Fibroblast of lung (primary cell): ENCODE measurements around the gene ANO10. TPM values are rescaled to one million over a fixed set of nuclear protein-coding genes. Genes with fewer than 3 reads are reported as not detected.

Source experiments
- DNase-seq, 2 donors: peaks; one replicate each; pipeline versions ENCODE4 v3.0.0 to v3.0.0-alpha.2; 2010; ENCODE audit warnings: low read depth in 2 of 2
- H2AFZ ChIP-seq: 2 replicates; pipeline ENCODE4 v1.5.1; 2012; ENCODE audit warnings: low read length, control low read depth, inconsistent platforms
- H3K27ac ChIP-seq: 2 replicates; pipeline ENCODE4 v1.5.1; 2011; ENCODE audit warnings: low read length, control low read depth; ENCODE audit not compliant: insufficient read depth
- H3K27me3 ChIP-seq: 2 replicates; pipeline ENCODE4 v1.5.1; 2011; ENCODE audit warnings: mild to moderate bottlenecking, low read length; ENCODE audit not compliant: control insufficient read depth, insufficient read depth
- H3K36me3 ChIP-seq: 2 replicates; pipeline ENCODE4 v1.5.1; 2011; ENCODE audit warnings: low read length; ENCODE audit not compliant: control insufficient read depth, insufficient read depth
- H3K4me1 ChIP-seq: 2 replicates; pipeline ENCODE4 v1.5.1; 2011; ENCODE audit warnings: low read length; ENCODE audit not compliant: control insufficient read depth, insufficient read depth; ENCODE audit errors: extremely low read depth
- H3K4me2 ChIP-seq: 2 replicates; pipeline ENCODE4 v1.5.1; 2011; ENCODE audit warnings: low read length, control low read depth; ENCODE audit not compliant: insufficient read depth; ENCODE audit errors: extremely low read depth
- H3K4me3 ChIP-seq, 4 experiments: fragments of 200-600 bp in 1 of 4; sonication (generic) in 1 of 4; replicated peaks in 1 of 4; 2 replicates each; pipeline ENCODE4 v1.5.1; 2011 to 2016; ENCODE audit warnings: low read length in 4 of 4, low read depth in 3 of 4, mild to moderate bottlenecking in 3 of 4, control low read depth in 2 of 4, inconsistent platforms in 1 of 4, mixed read lengths in 1 of 4; ENCODE audit not compliant: insufficient read depth in 1 of 4; ENCODE audit errors: control extremely low read depth in 1 of 4
- H3K79me2 ChIP-seq: 2 replicates; pipeline ENCODE4 v1.5.1; 2012; ENCODE audit warnings: mild to moderate bottlenecking, low read length, inconsistent platforms; ENCODE audit not compliant: control insufficient read depth, insufficient read depth
- H3K9ac ChIP-seq: 2 replicates; pipeline ENCODE4 v1.5.1; 2011; ENCODE audit warnings: mild to moderate bottlenecking, low read length, control low read depth; ENCODE audit not compliant: insufficient read depth
- H3K9me3 ChIP-seq: 2 replicates; pipeline ENCODE4 v1.5.1; 2012; ENCODE audit warnings: low read depth, low read length; ENCODE audit not compliant: control insufficient read depth, insufficient read depth
- H4K20me1 ChIP-seq: 2 replicates; pipeline ENCODE4 v1.5.1; 2011; ENCODE audit warnings: low read length; ENCODE audit not compliant: control insufficient read depth, insufficient read depth; ENCODE audit errors: extremely low read depth
- CTCF ChIP-seq, 2 donors: IDR thresholded peaks in 1 of 2; conservative IDR thresholded peaks in 1 of 2; 1 replicate in 1 of 2; 2 replicates in 1 of 2; pipeline ENCODE4 v1.5.1; 2011 to 2012; ENCODE audit warnings: low read length in 2 of 2, control low read depth in 1 of 2, inconsistent platforms in 1 of 2, low read depth in 1 of 2, mild to moderate bottlenecking in 1 of 2
- EZH2 ChIP-seq: IDR thresholded peaks from 2 replicates; pipeline ENCODE4 v1.5.1; 2012; ENCODE audit warnings: low read length, control low read depth, mild to moderate bottlenecking; ENCODE audit errors: missing control alignments
- polyA plus RNA-seq, 2 donors: library from polyadenylated mRNA; depleted of rRNA in 1 of 2; stranded (reverse) in 1 of 2; unstranded in 1 of 2; fragments of >200 nt; gene quantifications; 2 replicates each; pipeline ENCODE4 v1.2.1, GENCODE V29; 2011 to 2012; ENCODE audit warnings: missing spikeins in 1 of 2
- total RNA-seq: library from RNA; depleted of rRNA; stranded (reverse); fragments of >200 nt; gene quantifications from 2 replicates; pipeline ENCODE4 v1.2.1, GENCODE V29; 2014

The ANO10 gene
- total and polyA plus RNA-seq, 2 donors (not counting 1 experiment from before 2014, with no cell fraction given), result 103 to 138 TPM

- TF ChIP-seq CTCF (conservative IDR thresholded peaks at IDR 0.05 in 1 of 2, IDR thresholded peaks at IDR 0.05 in 1 of 2; ENCODE audit: low read depth in 1 of 2, low read length in 2 of 2) (no peak), EZH2 (no peak)
- Histone ChIP-seq H3K36me3 (no peaks in the 10 kb centered on the region), H3K4me3 (no peak overlapping the region), H3K4me1 (no peaks in the 10 kb centered on the region), H3K79me2 (no peaks in the 10 kb centered on the region), H3K27ac (no peak overlapping the region), H2AFZ (no peak overlapping the region), H3K4me2 (no peak overlapping the region), H4K20me1 (no peaks in the 10 kb centered on the region), H3K9me3 (no peaks in the 10 kb centered on the region), H3K9ac (no peak overlapping the region), H3K27me3 (no peaks in the 10 kb centered on the region)
- no peak for DNase-seq
These were observed 115.2 kb downstream of the ANO10 start for GRCh38 chr3:43506644-43507043.

GRCh38 chr3:43505351-43505750 is 116.5 kb downstream of the ANO10 start:
- H3K27ac ChIP-seq, result no peak overlapping the region
- no peaks in the 10 kb centered on the region for H3K79me2 ChIP-seq
- TF ChIP-seq EZH2, result no peak
- TF ChIP-seq CTCF (conservative IDR thresholded peaks at IDR 0.05 in 1 of 2, IDR thresholded peaks at IDR 0.05 in 1 of 2; ENCODE audit: low read depth in 1 of 2, low read length in 2 of 2), result no peak
- no peaks in the 10 kb centered on the region for H4K20me1 ChIP-seq
- H3K4me3 ChIP-seq, result no peak overlapping the region
- H3K9me3 ChIP-seq, result no peaks in the 10 kb centered on the region
- H3K27me3 ChIP-seq, result no peaks in the 10 kb centered on the region
- H2AFZ ChIP-seq, result no peak overlapping the region
- DNase-seq, result peak; percentile 53 to 61
- no peaks in the 10 kb centered on the region for H3K4me1 ChIP-seq
- no peak overlapping the region for H3K9ac ChIP-seq
- no peak overlapping the region for H3K4me2 ChIP-seq
- H3K36me3 ChIP-seq, result no peaks in the 10 kb centered on the region

GRCh38 chr3:43503067-43503728 is 118.6 kb downstream of the ANO10 start:
- Histone ChIP-seq H3K4me2 (no peak overlapping the region), H3K4me1 (peaks cover under 1% of the 10 kb centered on the region), H3K4me3 (no peak overlapping the region), H3K27me3 (no peaks in the 10 kb centered on the region), H2AFZ (no peak overlapping the region), H4K20me1 (no peaks in the 10 kb centered on the region), H3K36me3 (no peaks in the 10 kb centered on the region), H3K27ac (no peak overlapping the region), H3K9me3 (no peaks in the 10 kb centered on the region), H3K9ac (no peak overlapping the region), H3K79me2 (no peaks in the 10 kb centered on the region)
- TF ChIP-seq EZH2 (no peak), CTCF (conservative IDR thresholded peaks at IDR 0.05 in 1 of 2, IDR thresholded peaks at IDR 0.05 in 1 of 2; ENCODE audit: low read depth in 1 of 2, low read length in 2 of 2) (peak; percentile 22 to 41)
- DNase-seq, result peak; percentile 14 to 73
